Measurements from ENCODE around the gene SERPINE3. TPM values are rescaled to one million over a fixed set of nuclear protein-coding genes. Genes with fewer than 3 reads are reported as not detected.

Gene SERPINE3
- total RNA-seq, 1 donor from 2014 or later = not detected

GRCh38 chr13:51323824-51324511 lies 15.5 kb upstream of the SERPINE3 start:
- Histone ChIP-seq H3K4me3 (ENCODE audit: low read depth, low read length) (no peak overlapping the region), H3K36me3 (ENCODE audit: control insufficient read depth, insufficient read depth, low read length) (no peaks in the 10 kb centered on the region), H3K27me3 (ENCODE audit: control insufficient read depth, insufficient read depth, low read length) (no peaks in the 10 kb centered on the region)
- DNase-seq (ENCODE audit: low read depth) = no peak
- no peak for TF ChIP-seq CTCF (IDR thresholded peaks at IDR 0.05; ENCODE audit: insufficient read depth, low read length, poor library complexity, severe bottlenecking)

DNA sequence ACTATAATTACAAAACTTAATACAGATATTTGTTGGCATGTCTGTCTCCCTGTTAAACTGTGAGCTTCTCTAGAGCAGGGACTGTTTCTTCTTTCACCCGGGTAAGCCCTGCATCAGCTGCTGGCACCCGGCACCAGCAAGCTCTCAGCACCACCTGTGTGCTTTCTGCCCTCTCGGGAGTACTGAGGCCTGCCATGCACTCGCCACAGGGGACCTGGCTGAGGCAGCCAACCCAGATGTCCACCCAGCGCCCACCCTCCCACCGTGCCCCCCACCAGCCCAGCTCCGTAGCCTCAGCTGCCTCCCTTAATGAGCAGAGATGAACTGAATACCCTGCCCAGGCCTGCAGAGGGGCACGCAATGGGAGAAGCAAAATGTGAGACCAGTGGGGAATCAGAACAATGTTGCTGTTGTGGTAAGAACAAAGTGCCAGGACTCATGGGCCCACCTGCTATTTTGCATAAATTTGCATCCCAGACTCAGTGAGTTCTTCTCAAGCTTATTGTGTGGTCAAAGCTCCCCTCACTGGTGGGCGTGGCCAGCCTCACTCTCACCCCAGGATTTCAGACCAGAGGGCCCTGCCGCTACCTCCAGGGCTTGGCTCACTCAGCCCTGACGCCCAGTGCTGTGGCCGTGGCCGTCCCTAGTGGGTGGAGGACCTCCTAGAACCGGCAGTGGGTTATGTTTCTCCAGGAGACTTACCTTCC lies 14.6 kb upstream of the SERPINE3 start:
- H3K36me3 ChIP-seq (ENCODE audit: control insufficient read depth, insufficient read depth, low read length) = no peaks in the 10 kb centered on the region
- no peak for DNase-seq (ENCODE audit: low read depth)
- TF ChIP-seq CTCF (IDR thresholded peaks at IDR 0.05; ENCODE audit: insufficient read depth, low read length, poor library complexity, severe bottlenecking) = no peak
- no peak overlapping the region for H3K4me3 ChIP-seq (ENCODE audit: low read depth, low read length)
- H3K27me3 ChIP-seq (ENCODE audit: control insufficient read depth, insufficient read depth, low read length) = no peaks in the 10 kb centered on the region

GRCh38 chr13:51325837-51326236 lies 13.7 kb upstream of the SERPINE3 start:
- no peaks in the 10 kb centered on the region for H3K36me3 ChIP-seq (ENCODE audit: control insufficient read depth, insufficient read depth, low read length)

DNA sequence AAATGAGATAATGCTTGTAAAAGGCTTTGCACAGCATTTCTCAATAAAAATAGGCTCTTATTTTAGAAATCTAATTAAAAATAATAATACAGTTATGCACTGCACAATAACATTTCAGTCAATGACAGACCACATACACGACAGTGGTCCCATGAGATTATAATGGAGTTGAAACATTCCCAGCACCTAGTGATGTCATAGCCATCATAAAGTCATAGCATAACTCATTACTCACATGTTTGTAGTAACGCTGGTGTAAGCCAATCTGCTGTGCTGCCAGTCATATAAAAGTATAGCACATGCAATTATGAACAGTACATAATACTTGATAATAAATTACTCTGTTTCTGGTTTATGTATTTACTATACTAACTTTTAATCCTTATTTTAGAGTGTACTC lies 12.7 kb upstream of the SERPINE3 start:
- DNase-seq (ENCODE audit: low read depth) = no peak
- no peaks in the 10 kb centered on the region for H3K36me3 ChIP-seq (ENCODE audit: control insufficient read depth, insufficient read depth, low read length)
- TF ChIP-seq CTCF (IDR thresholded peaks at IDR 0.05; ENCODE audit: insufficient read depth, low read length, poor library complexity, severe bottlenecking) = no peak
- no peak overlapping the region for H3K4me3 ChIP-seq (ENCODE audit: low read depth, low read length)
- H3K27me3 ChIP-seq (ENCODE audit: control insufficient read depth, insufficient read depth, low read length) = no peaks in the 10 kb centered on the region

More at GRCh38 chr13:51325837-51326236, 13.7 kb upstream of the SERPINE3 start:
- H3K4me3 ChIP-seq (ENCODE audit: low read depth, low read length) = no peak overlapping the region
- no peak for DNase-seq (ENCODE audit: low read depth)
- no peaks in the 10 kb centered on the region for H3K27me3 ChIP-seq (ENCODE audit: control insufficient read depth, insufficient read depth, low read length)
- no peak for TF ChIP-seq CTCF (IDR thresholded peaks at IDR 0.05; ENCODE audit: insufficient read depth, low read length, poor library complexity, severe bottlenecking)

GRCh38 chr13:51327961-51328360 lies 11.5 kb upstream of the SERPINE3 start:
- no peak overlapping the region for H3K4me3 ChIP-seq (ENCODE audit: low read depth, low read length)
- TF ChIP-seq CTCF (IDR thresholded peaks at IDR 0.05; ENCODE audit: insufficient read depth, low read length, poor library complexity, severe bottlenecking) = no peak
- no peak for DNase-seq (ENCODE audit: low read depth)
- no peaks in the 10 kb centered on the region for H3K27me3 ChIP-seq (ENCODE audit: control insufficient read depth, insufficient read depth, low read length)
- H3K36me3 ChIP-seq (ENCODE audit: control insufficient read depth, insufficient read depth, low read length) = no peaks in the 10 kb centered on the region

Measured in kidney epithelial cell (primary cell).